Measurements from ENCODE around the gene MAZ. TPM values are rescaled to one million over a fixed set of nuclear protein-coding genes. Genes with fewer than 3 reads are reported as not detected.
"Not testable (repeated sequence)": the region's sequence is repeated elsewhere in the genome, so short reads cannot be mapped to it uniquely, and the experiment has no call there.

Gene MAZ
- total RNA-seq, 2 donors from 2014 or later, result 33.0 to 86.6 TPM

DNA sequence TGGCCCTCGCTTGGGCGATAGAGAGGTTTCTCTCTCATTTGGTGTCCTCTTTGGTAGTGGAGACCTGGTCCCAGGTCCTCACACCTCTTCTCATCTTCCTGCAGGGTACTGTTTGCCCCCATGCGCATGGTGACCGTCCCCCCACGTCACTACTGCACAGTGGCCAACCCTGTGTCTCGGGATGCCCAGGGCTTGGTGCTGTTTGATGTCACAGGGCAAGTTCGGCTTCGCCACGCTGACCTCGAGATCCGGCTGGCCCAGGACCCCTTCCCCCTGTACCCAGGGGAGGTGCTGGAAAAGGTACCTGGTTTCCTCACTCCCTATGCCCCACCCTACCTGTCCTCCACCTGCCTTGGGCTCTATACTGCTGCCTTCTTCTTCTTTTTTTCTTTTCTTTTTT, 24.4 kb downstream of the MAZ start:
- H3K27me3 ChIP-seq, result no peaks in the 10 kb centered on the region
- no peak overlapping the region for H3K4me3 ChIP-seq
- no peak for DNase-seq (ENCODE audit: low spot score)
- TF ChIP-seq, protein P1, sequence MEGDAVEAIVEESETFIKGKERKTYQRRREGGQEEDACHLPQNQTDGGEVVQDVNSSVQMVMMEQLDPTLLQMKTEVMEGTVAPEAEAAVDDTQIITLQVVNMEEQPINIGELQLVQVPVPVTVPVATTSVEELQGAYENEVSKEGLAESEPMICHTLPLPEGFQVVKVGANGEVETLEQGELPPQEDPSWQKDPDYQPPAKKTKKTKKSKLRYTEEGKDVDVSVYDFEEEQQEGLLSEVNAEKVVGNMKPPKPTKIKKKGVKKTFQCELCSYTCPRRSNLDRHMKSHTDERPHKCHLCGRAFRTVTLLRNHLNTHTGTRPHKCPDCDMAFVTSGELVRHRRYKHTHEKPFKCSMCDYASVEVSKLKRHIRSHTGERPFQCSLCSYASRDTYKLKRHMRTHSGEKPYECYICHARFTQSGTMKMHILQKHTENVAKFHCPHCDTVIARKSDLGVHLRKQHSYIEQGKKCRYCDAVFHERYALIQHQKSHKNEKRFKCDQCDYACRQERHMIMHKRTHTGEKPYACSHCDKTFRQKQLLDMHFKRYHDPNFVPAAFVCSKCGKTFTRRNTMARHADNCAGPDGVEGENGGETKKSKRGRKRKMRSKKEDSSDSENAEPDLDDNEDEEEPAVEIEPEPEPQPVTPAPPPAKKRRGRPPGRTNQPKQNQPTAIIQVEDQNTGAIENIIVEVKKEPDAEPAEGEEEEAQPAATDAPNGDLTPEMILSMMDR (IDR thresholded peaks at IDR 0.05), result no peak
- H3K27ac ChIP-seq, result no peak overlapping the region
- peaks cover 0 to 5% of the 10 kb centered on the region in 2 donors for H3K4me1 ChIP-seq
- H3K9me3 ChIP-seq, result no peaks in the 10 kb centered on the region
- H3K36me3 ChIP-seq, result peaks cover 47% of the 10 kb centered on the region

- Histone ChIP-seq H3K36me3 (peaks cover 54% of the 10 kb centered on the region), H3K4me3 (no peak overlapping the region), H3K4me1 (no peaks in the 10 kb centered on the region), H3K27ac (no peak overlapping the region), H3K27me3 (no peaks in the 10 kb centered on the region), H3K9me3 (no peaks in the 10 kb centered on the region)
- no peak for DNase-seq (ENCODE audit: low spot score)
- TF ChIP-seq, protein P1 (IDR thresholded peaks at IDR 0.05), result no peak
These were observed 25.2 kb downstream of the MAZ start for GRCh38 chr16:29831490-29831889.

DNA sequence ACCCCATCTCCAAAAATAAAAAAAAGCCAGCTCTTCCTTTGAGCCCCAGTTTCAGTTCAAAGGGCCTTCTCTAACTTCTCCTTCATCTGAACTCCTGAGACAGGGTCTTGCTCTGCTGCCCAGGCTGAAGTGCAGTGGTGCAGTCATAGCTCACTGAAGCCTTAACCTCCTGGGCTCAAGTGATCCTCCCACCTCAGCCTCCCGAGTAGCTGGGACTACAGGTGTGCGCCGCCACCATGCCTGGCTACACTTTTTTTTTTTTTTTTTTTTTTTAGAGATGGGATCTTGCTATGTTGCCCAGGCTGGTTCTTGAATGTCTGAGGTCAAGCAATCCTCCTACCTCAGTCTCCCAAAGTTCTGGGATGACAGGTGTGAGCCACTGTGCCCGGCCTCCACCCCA, 26.9 kb downstream of the MAZ start:
- peaks cover 66% of the 10 kb centered on the region for H3K36me3 ChIP-seq
- H3K4me1 ChIP-seq; H3K9me3 ChIP-seq; H3K27ac ChIP-seq; H3K4me3 ChIP-seq; H3K27me3 ChIP-seq; DNase-seq (ENCODE audit: low spot score): not testable (repeated sequence)

GRCh38 chr16:29834079-29834478, 27.8 kb downstream of the MAZ start:
- H3K27me3 ChIP-seq, result no peaks in the 10 kb centered on the region
- no peak overlapping the region for H3K4me3 ChIP-seq
- no peaks in the 10 kb centered on the region for H3K4me1 ChIP-seq
- TF ChIP-seq, protein P1 (IDR thresholded peaks at IDR 0.05), result no peak
- DNase-seq (ENCODE audit: low spot score), result no peak
- H3K36me3 ChIP-seq, result peaks cover 69% of the 10 kb centered on the region
- H3K9me3 ChIP-seq, result no peaks in the 10 kb centered on the region
- no peak overlapping the region for H3K27ac ChIP-seq

GRCh38 chr16:29835926-29836325, 29.6 kb downstream of the MAZ start:
- Histone ChIP-seq H3K9me3 (no peaks in the 10 kb centered on the region), H3K27me3 (no peaks in the 10 kb centered on the region), H3K4me1 (no peaks in the 10 kb centered on the region), H3K36me3 (peaks cover 85% of the 10 kb centered on the region), H3K27ac (no peak overlapping the region), H3K4me3 (no peak overlapping the region)
- TF ChIP-seq, protein P1 (IDR thresholded peaks at IDR 0.05), result no peak
- no peak for DNase-seq (ENCODE audit: low spot score)

DNA sequence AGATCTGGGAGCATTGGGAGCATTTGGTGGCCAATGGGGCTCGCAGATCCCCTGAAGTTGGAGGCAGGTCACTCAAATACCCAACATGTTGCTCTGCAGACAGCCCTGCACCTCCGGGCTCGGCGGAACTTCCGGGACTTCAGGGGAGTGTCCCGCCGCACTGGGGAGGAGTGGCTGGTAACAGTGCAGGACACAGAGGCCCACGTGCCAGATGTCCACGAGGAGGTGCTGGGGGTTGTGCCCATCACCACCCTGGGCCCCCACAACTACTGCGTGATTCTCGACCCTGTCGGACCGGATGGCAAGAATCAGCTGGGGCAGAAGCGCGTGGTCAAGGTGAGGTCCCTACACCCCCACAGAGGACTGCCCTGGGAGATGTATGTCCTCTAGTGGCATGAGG, 30.3 kb downstream of the MAZ start:
- DNase-seq (ENCODE audit: low spot score), result no peak
- Histone ChIP-seq H3K27ac (no peak overlapping the region), H3K36me3 (peaks cover 85% of the 10 kb centered on the region), H3K27me3 (no peaks in the 10 kb centered on the region), H3K4me1 (no peaks in the 10 kb centered on the region), H3K9me3 (no peaks in the 10 kb centered on the region), H3K4me3 (no peak overlapping the region)
- TF ChIP-seq, protein P1 (IDR thresholded peaks at IDR 0.05), result no peak
